HEK293 (cell line): Measurements from ENCODE around the gene WSCD2.

ENCODE experiments used
- RBAK ChIP-seq: fragments of 450-650 bp; formaldehyde crosslinking; IDR thresholded peaks from 2 replicates; pipeline ENCODE4 v1.5.1; 2016; ENCODE audit warnings: missing biosample characterization, missing genetic modification characterization
- ZBTB21 ChIP-seq: fragments of 450-650 bp; formaldehyde crosslinking; IDR thresholded peaks from 2 replicates; pipeline ENCODE4 v1.5.1; 2017; ENCODE audit warnings: missing biosample characterization, missing genetic modification characterization
- ZNF112 ChIP-seq: fragments of 450-650 bp; formaldehyde crosslinking; IDR thresholded peaks from 2 replicates; pipeline ENCODE4 v1.5.0; 2017; ENCODE audit warnings: missing biosample characterization, missing genetic modification characterization
- ZNF140 ChIP-seq: fragments of 450-650 bp; formaldehyde crosslinking; IDR thresholded peaks from 2 replicates; pipeline ENCODE4 v1.5.1; 2016; ENCODE audit warnings: missing biosample characterization, missing genetic modification characterization
- ZNF155 ChIP-seq: fragments of 450-650 bp; formaldehyde crosslinking; IDR thresholded peaks from 2 replicates; pipeline ENCODE4 v1.5.1; 2016; ENCODE audit warnings: missing biosample characterization, missing genetic modification characterization
- ZNF311 ChIP-seq: fragments of 450-650 bp; formaldehyde crosslinking; IDR thresholded peaks from 2 replicates; pipeline ENCODE4 v1.5.1; 2017; ENCODE audit warnings: missing biosample characterization, missing genetic modification characterization, borderline replicate concordance
- ZNF391 ChIP-seq: fragments of 450-650 bp; formaldehyde crosslinking; IDR thresholded peaks from 2 replicates; pipeline ENCODE4 v1.5.1; 2016; ENCODE audit warnings: low read depth, missing biosample characterization, missing genetic modification characterization, borderline replicate concordance
- ZNF394 ChIP-seq: fragments of 450-650 bp; formaldehyde crosslinking; IDR thresholded peaks from 2 replicates; pipeline ENCODE4 v1.5.1; 2016; ENCODE audit warnings: missing biosample characterization, missing genetic modification characterization, mild to moderate bottlenecking, moderate library complexity, borderline replicate concordance
- ZNF433 ChIP-seq: fragments of 450-650 bp; formaldehyde crosslinking; IDR thresholded peaks from 2 replicates; pipeline ENCODE4 v1.5.1; 2016; ENCODE audit warnings: missing biosample characterization, missing genetic modification characterization, low read depth
- ZNF501 ChIP-seq: fragments of 450-650 bp; formaldehyde crosslinking; IDR thresholded peaks from 2 replicates; pipeline ENCODE4 v1.5.1; 2016; ENCODE audit warnings: missing biosample characterization, missing genetic modification characterization
- ZNF560 ChIP-seq: fragments of 450-650 bp; formaldehyde crosslinking; IDR thresholded peaks from 2 replicates; pipeline ENCODE4 v1.5.1; 2017; ENCODE audit warnings: missing biosample characterization, missing genetic modification characterization, borderline replicate concordance
- ZNF624 ChIP-seq: fragments of 450-650 bp; formaldehyde crosslinking; IDR thresholded peaks from 2 replicates; pipeline ENCODE4 v1.5.1; 2017; ENCODE audit warnings: missing biosample characterization, missing genetic modification characterization
- ZNF654 ChIP-seq: fragments of 450-650 bp; formaldehyde crosslinking; IDR thresholded peaks from 2 replicates; pipeline ENCODE4 v1.5.1; 2016; ENCODE audit warnings: low read depth, missing biosample characterization, missing genetic modification characterization
- ZNF837 ChIP-seq: fragments of 450-650 bp; formaldehyde crosslinking; IDR thresholded peaks from 2 replicates; pipeline ENCODE4 v1.5.1; 2016; ENCODE audit warnings: missing biosample characterization, missing genetic modification characterization
- ZSCAN23 ChIP-seq: fragments of 450-650 bp; formaldehyde crosslinking; IDR thresholded peaks from 2 replicates; pipeline ENCODE4 v1.5.1; 2016; ENCODE audit warnings: missing biosample characterization, missing genetic modification characterization
- ZXDB ChIP-seq: fragments of 450-650 bp; formaldehyde crosslinking; IDR thresholded peaks from 2 replicates; pipeline ENCODE4 v1.5.1; 2016; ENCODE audit warnings: missing biosample characterization, missing genetic modification characterization
- TF ChIP-seq, protein P1 (sequence below): fragments of 450-650 bp; formaldehyde crosslinking; IDR thresholded peaks from 2 replicates; pipeline ENCODE4 v1.5.1; 2016; ENCODE audit warnings: missing biosample characterization, missing genetic modification characterization, borderline replicate concordance
- TF ChIP-seq, protein P2 (sequence below): fragments of 450-650 bp; formaldehyde crosslinking; optimal IDR thresholded peaks from 2 replicates; pipeline ENCODE3; 2016; ENCODE audit warnings: missing biosample characterization, mild to moderate bottlenecking, missing genetic modification characterization
- TF ChIP-seq, protein P3 (sequence below): fragments of 450-650 bp; formaldehyde crosslinking; IDR thresholded peaks from 2 replicates; pipeline ENCODE4 v1.5.1; 2016; ENCODE audit warnings: missing biosample characterization, missing genetic modification characterization
- TF ChIP-seq, protein P4 (sequence below): IDR thresholded peaks from 2 replicates; pipeline ENCODE4 v1.6.1; 2011; ENCODE audit warnings: mild to moderate bottlenecking, low read depth, low read length, borderline replicate concordance
- TF ChIP-seq, protein P5 (sequence below): fragments of 450-650 bp; formaldehyde crosslinking; IDR thresholded peaks from 2 replicates; pipeline ENCODE4 v1.5.1; 2016; ENCODE audit warnings: missing biosample characterization, missing genetic modification characterization, low read depth

The WSCD2 gene

DNA sequence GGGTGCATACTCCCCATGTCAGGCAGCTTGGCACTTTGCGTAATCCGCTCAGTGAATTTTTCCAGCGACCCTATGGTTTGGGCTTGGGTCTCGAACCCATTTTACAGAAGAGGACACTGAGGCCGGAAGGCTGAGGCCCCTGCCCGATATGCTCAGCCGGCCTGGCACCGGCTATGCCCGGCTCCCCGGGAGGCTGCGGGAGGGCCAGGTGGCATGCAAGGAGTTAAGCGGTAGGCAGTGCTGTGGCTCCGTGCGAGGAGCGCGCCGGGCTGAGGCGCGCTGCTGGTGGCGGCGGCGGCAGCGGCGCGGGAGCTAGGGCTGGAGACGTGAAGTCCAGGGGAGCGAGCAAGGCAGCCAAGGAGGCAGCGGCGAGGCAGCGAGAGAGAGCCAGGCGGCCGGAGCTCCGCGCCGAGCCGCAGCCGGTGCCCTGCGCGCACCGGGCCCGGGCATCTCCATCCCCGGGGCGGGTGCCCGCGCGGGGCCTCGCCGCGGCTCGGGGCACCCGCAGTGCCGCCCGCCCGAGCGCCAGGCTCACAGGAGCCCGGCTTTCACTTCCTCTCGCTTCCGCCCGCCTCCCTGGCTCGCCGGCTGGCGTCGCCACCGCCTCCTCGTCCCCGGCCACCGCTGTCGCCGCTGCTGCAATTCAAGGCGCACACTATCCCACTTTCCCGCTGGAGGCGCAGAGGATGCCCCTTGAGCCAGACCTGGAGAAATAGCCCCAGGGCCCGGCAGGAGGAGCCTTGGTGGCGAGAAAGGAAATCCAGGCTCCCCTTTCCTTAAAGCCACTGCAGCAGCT, at the start of gene WSCD2 (continued):
- TF ChIP-seq, protein P1, sequence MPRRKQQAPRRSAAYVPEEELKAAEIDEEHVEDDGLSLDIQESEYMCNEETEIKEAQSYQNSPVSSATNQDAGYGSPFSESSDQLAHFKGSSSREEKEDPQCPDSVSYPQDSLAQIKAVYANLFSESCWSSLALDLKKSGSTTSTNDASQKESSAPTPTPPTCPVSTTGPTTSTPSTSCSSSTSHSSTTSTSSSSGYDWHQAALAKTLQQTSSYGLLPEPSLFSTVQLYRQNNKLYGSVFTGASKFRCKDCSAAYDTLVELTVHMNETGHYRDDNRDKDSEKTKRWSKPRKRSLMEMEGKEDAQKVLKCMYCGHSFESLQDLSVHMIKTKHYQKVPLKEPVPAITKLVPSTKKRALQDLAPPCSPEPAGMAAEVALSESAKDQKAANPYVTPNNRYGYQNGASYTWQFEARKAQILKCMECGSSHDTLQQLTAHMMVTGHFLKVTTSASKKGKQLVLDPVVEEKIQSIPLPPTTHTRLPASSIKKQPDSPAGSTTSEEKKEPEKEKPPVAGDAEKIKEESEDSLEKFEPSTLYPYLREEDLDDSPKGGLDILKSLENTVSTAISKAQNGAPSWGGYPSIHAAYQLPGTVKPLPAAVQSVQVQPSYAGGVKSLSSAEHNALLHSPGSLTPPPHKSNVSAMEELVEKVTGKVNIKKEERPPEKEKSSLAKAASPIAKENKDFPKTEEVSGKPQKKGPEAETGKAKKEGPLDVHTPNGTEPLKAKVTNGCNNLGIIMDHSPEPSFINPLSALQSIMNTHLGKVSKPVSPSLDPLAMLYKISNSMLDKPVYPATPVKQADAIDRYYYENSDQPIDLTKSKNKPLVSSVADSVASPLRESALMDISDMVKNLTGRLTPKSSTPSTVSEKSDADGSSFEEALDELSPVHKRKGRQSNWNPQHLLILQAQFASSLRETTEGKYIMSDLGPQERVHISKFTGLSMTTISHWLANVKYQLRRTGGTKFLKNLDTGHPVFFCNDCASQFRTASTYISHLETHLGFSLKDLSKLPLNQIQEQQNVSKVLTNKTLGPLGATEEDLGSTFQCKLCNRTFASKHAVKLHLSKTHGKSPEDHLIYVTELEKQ (tag by site-specific recombination): no peak
- TF ChIP-seq ZBTB21 (tag by site-specific recombination): no peak
- TF ChIP-seq ZNF311 (tag by site-specific recombination): no peak
- TF ChIP-seq ZNF654 (tag by site-specific recombination): no peak
- TF ChIP-seq ZNF433 (tag by site-specific recombination): no peak
- TF ChIP-seq, protein P2, sequence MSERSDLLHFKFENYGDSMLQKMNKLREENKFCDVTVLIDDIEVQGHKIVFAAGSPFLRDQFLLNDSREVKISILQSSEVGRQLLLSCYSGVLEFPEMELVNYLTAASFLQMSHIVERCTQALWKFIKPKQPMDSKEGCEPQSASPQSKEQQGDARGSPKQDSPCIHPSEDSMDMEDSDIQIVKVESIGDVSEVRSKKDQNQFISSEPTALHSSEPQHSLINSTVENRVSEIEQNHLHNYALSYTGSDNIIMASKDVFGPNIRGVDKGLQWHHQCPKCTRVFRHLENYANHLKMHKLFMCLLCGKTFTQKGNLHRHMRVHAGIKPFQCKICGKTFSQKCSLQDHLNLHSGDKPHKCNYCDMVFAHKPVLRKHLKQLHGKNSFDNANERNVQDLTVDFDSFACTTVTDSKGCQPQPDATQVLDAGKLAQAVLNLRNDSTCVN (tag by site-specific recombination): peak; percentile 81
- no peak for TF ChIP-seq ZNF391 (tag by site-specific recombination)
- TF ChIP-seq ZNF837 (tag by site-specific recombination): no peak
- TF ChIP-seq RBAK (tag by site-specific recombination): no peak
- no peak for TF ChIP-seq ZNF155 (tag by site-specific recombination)
- no peak for TF ChIP-seq ZNF112 (tag by site-specific recombination)
- TF ChIP-seq, protein P3, sequence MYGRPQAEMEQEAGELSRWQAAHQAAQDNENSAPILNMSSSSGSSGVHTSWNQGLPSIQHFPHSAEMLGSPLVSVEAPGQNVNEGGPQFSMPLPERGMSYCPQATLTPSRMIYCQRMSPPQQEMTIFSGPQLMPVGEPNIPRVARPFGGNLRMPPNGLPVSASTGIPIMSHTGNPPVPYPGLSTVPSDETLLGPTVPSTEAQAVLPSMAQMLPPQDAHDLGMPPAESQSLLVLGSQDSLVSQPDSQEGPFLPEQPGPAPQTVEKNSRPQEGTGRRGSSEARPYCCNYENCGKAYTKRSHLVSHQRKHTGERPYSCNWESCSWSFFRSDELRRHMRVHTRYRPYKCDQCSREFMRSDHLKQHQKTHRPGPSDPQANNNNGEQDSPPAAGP (tag by site-specific recombination): no peak
- TF ChIP-seq, protein P4, sequence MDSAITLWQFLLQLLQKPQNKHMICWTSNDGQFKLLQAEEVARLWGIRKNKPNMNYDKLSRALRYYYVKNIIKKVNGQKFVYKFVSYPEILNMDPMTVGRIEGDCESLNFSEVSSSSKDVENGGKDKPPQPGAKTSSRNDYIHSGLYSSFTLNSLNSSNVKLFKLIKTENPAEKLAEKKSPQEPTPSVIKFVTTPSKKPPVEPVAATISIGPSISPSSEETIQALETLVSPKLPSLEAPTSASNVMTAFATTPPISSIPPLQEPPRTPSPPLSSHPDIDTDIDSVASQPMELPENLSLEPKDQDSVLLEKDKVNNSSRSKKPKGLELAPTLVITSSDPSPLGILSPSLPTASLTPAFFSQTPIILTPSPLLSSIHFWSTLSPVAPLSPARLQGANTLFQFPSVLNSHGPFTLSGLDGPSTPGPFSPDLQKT: no peak
- TF ChIP-seq ZSCAN23: no peak
- TF ChIP-seq ZNF501: no peak
- no peak for TF ChIP-seq ZNF140 (tag by site-specific recombination)
- TF ChIP-seq ZXDB (tag by site-specific recombination): no peak
- TF ChIP-seq, protein P5, sequence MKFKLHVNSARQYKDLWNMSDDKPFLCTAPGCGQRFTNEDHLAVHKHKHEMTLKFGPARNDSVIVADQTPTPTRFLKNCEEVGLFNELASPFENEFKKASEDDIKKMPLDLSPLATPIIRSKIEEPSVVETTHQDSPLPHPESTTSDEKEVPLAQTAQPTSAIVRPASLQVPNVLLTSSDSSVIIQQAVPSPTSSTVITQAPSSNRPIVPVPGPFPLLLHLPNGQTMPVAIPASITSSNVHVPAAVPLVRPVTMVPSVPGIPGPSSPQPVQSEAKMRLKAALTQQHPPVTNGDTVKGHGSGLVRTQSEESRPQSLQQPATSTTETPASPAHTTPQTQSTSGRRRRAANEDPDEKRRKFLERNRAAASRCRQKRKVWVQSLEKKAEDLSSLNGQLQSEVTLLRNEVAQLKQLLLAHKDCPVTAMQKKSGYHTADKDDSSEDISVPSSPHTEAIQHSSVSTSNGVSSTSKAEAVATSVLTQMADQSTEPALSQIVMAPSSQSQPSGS (tag by site-specific recombination): no peak
- TF ChIP-seq ZNF560 (tag by site-specific recombination): no peak
- no peak for TF ChIP-seq ZNF394 (tag by site-specific recombination)
- no peak for TF ChIP-seq ZNF624 (tag by site-specific recombination)
